A549 (cell line): ENCODE results near the gene RPL32. TPM values are rescaled to one million over a fixed set of nuclear protein-coding genes. Genes with fewer than 3 reads are reported as not detected.

ENCODE experiments used
- ATAC-seq, 2 experiments: fragments of 200-7000 bp in 1 of 2; fragments of >200 bp in 1 of 2; cut with Nextera tagmentation in 1 of 2; cut with Tn5 transposase in 1 of 2; 3 replicates each; pipeline versions ENCODE4 v1.8.0 to v1.9.1; 2018 to 2020; ENCODE audit warnings: mild to moderate bottlenecking in 1 of 2, moderate library complexity in 1 of 2
- CTCF ChIA-PET: fragments of 300-600 bp; sonication (Branson Sonifier 250); formaldehyde crosslinking; extraction: SDS; loops from one replicate; lab custom pipeline; 2021; ENCODE audit warnings: antibody characterized with exemption, inconsistent platforms; lab: Yijun Ruan, JAX
- POLR2A ChIA-PET: fragments of 350-600 bp; formaldehyde crosslinking; extraction: SDS; loops from one replicate; lab custom pipeline; 2021; ENCODE audit warnings: antibody characterized with exemption, inconsistent platforms; lab: Yijun Ruan, JAX
- DNase-seq, 2 experiments: peaks; one replicate each; pipeline versions ENCODE4 v3.0.0 to v3.0.0-alpha.2; 2011 to 2016; ENCODE audit warnings: low read depth in 1 of 2, low spot score in 1 of 2
- FAIRE-seq: peaks from 2 replicates; lab custom pipeline; 2011; peaks lifted over from hg19 to GRCh38; lab: Jason Lieb, UNC
- H3K27ac ChIP-seq, 2 experiments: fragments of >200 bp; sonication (Bioruptor Twin); formaldehyde crosslinking; 3 replicates each; pipeline ENCODE4 v1.5.1; 2016 to 2017
- H3K4me1 ChIP-seq: fragments of >200 bp; sonication (Bioruptor Twin); formaldehyde crosslinking; 3 replicates; pipeline ENCODE4 v1.6.1; 2016
- H3K4me2 ChIP-seq: fragments of >200 bp; sonication (Bioruptor Twin); formaldehyde crosslinking; 3 replicates; pipeline ENCODE4 v1.6.1; 2016
- H3K4me3 ChIP-seq: fragments of >200 bp; sonication (Bioruptor Twin); formaldehyde crosslinking; 3 replicates; pipeline ENCODE4 v1.5.1; 2016
- H3K9me3 ChIP-seq: fragments of >200 bp; sonication (Bioruptor Twin); formaldehyde crosslinking; 3 replicates; pipeline ENCODE4 v1.6.1; 2016
- BHLHE40 ChIP-seq: IDR thresholded peaks from 2 replicates; pipeline ENCODE4 v1.6.1; 2012; ENCODE audit warnings: low read depth, low read length, inconsistent platforms
- CBX2 ChIP-seq: fragments of 200-600 bp; sonication (generic); IDR thresholded peaks from 2 replicates; pipeline ENCODE4 v1.6.1; 2016; ENCODE audit warnings: low read depth, mild to moderate bottlenecking, borderline replicate concordance
- CBX8 ChIP-seq: fragments of 200-600 bp; sonication (generic); IDR thresholded peaks from 2 replicates; pipeline ENCODE4 v1.6.1; 2016
- CEBPB ChIP-seq, 2 experiments: fragments of >200 bp in 1 of 2; sonication (Bioruptor Twin) in 1 of 2; formaldehyde crosslinking in 1 of 2; IDR thresholded peaks; 2 replicates each; pipeline ENCODE4 v1.6.1; 2012 to 2016
- CHD2 ChIP-seq: fragments of 150-350 bp; IDR thresholded peaks from 2 replicates; pipeline ENCODE4 v1.6.1; 2014; ENCODE audit warnings: low read length; ENCODE audit not compliant: partially characterized antibody
- CHD4 ChIP-seq: fragments of 200-600 bp; sonication (generic); IDR thresholded peaks from 2 replicates; pipeline ENCODE4 v1.6.1; 2016; ENCODE audit warnings: antibody characterized with exemption, mild to moderate bottlenecking, borderline replicate concordance
- CTCF ChIP-seq: fragments of >200 bp; sonication (Bioruptor Twin); formaldehyde crosslinking; IDR thresholded peaks from 3 replicates; pipeline ENCODE4 v1.5.1; 2016
- E2F6 ChIP-seq: IDR thresholded peaks from 2 replicates; pipeline ENCODE4 v1.6.1; 2012; ENCODE audit warnings: low read depth, borderline replicate concordance
- EHMT2 ChIP-seq: fragments of 200-600 bp; sonication (generic); IDR thresholded peaks from 2 replicates; pipeline ENCODE4 v1.6.1; 2016; ENCODE audit warnings: antibody characterized with exemption, low read depth, mild to moderate bottlenecking, moderate library complexity
- ELK1 ChIP-seq: fragments of 150-350 bp; IDR thresholded peaks from 2 replicates; pipeline ENCODE4 v1.6.1; 2014; ENCODE audit warnings: low read depth, mild to moderate bottlenecking, low read length
- HES2 ChIP-seq: fragments of >200 bp; sonication (Bioruptor Twin); formaldehyde crosslinking; IDR thresholded peaks from 2 replicates; pipeline ENCODE4 v1.6.1; 2016
- HMGXB4 ChIP-seq: fragments of 250-450 bp; sonication (Bioruptor Pico); IDR thresholded peaks from 2 replicates; pipeline ENCODE4 v1.5.0; 2021; ENCODE audit warnings: mild to moderate bottlenecking, moderate library complexity, borderline replicate concordance
- HOXB13 ChIP-seq: fragments of 250-450 bp; sonication (Bioruptor Pico); IDR thresholded peaks from 2 replicates; pipeline ENCODE4 v1.5.0; 2020; ENCODE audit warnings: low read depth, mild to moderate bottlenecking, moderate library complexity
- KDM1A ChIP-seq: fragments of 200-600 bp; sonication (generic); IDR thresholded peaks from 2 replicates; pipeline ENCODE4 v1.6.1; 2016; ENCODE audit warnings: low read depth, mild to moderate bottlenecking
- NFE2L2 ChIP-seq: fragments of 150-350 bp; conservative IDR thresholded peaks from 2 replicates; pipeline ENCODE4 v1.6.1; 2014; ENCODE audit warnings: low read length
- NPAS2 ChIP-seq: fragments of 250-450 bp; sonication (Bioruptor Pico); IDR thresholded peaks from 2 replicates; pipeline ENCODE4 v1.8.0; 2022; ENCODE audit warnings: mild to moderate bottlenecking, moderate library complexity, borderline replicate concordance
- POLR2A ChIP-seq: IDR thresholded peaks from 2 replicates; pipeline ENCODE4 v1.6.1; 2012; ENCODE audit warnings: mild to moderate bottlenecking, low read length
- POLR2AphosphoS2 ChIP-seq: conservative IDR thresholded peaks from 2 replicates; pipeline ENCODE4 v1.6.1; 2012; ENCODE audit warnings: low read length, improper control_type of control experiment, inconsistent platforms
- RAD21 ChIP-seq, 2 experiments: fragments of >200 bp in 1 of 2; sonication (Bioruptor Twin) in 1 of 2; formaldehyde crosslinking in 1 of 2; IDR thresholded peaks in 1 of 2; conservative IDR thresholded peaks in 1 of 2; 2 replicates in 1 of 2; 3 replicates in 1 of 2; pipeline ENCODE4 v1.6.1; 2012 to 2018; ENCODE audit warnings: inconsistent platforms in 1 of 2
- RARB ChIP-seq: fragments of 250-450 bp; sonication (Bioruptor Pico); IDR thresholded peaks from 2 replicates; pipeline ENCODE4 v1.8.0; 2021; ENCODE audit warnings: mild to moderate bottlenecking, moderate library complexity
- RFX5 ChIP-seq: fragments of 450-650 bp; IDR thresholded peaks from 2 replicates; pipeline ENCODE4 v1.7.1; 2014; ENCODE audit warnings: antibody characterized with exemption, mild to moderate bottlenecking, moderate library complexity
- SREBF2 ChIP-seq: fragments of 450-650 bp; IDR thresholded peaks from 2 replicates; pipeline ENCODE4 v1.6.1; 2014; ENCODE audit warnings: mild to moderate bottlenecking, moderate library complexity
- TP53 ChIP-seq: fragments of 250-450 bp; sonication (Bioruptor Pico); IDR thresholded peaks from 2 replicates; pipeline ENCODE4 v1.5.0; 2021; ENCODE audit warnings: mild to moderate bottlenecking, moderate library complexity
- USF2 ChIP-seq: fragments of 450-650 bp; IDR thresholded peaks from 2 replicates; pipeline ENCODE4 v1.6.1; 2014; ENCODE audit warnings: antibody characterized with exemption
- WGBS: methylation state at CpG from one replicate; pipeline ENCODE4 v1.1.6; 2017; ENCODE audit errors: missing lambda C conversion rate; 5-methylcytosine and 5-hydroxymethylcytosine counted together
- polyA plus RNA-seq, 4 experiments: library from polyadenylated mRNA; depleted of rRNA in 3 of 4; stranded (reverse); fragments of >200 nt; fragmentation: RNase III in 1 of 4; extraction: RNeasy Plus Mini Kit Qiagen cat#74134 plus additional on column Dnase treatment in 1 of 4; gene quantifications; 2 replicates in 3 of 4; 3 replicates in 1 of 4; pipeline ENCODE4 v1.2.3, GENCODE V29; 2011 to 2017

RPL32 gene
- polyA plus RNA-seq, 2 of the 4 experiments (the other 2 are of a cell fraction): 2,144 to 2,852 TPM

- H3K4me2 ChIP-seq: peak overlapping the region; percentile 72
- FAIRE-seq (no peak), ATAC-seq (no peak), DNase-seq (no peak)
- WGBS: 95% methylated on average over 4 of the region's 4 CpGs
- H3K4me3 ChIP-seq: no peak overlapping the region
- POLR2A ChIA-PET: interaction anchor here (1.2 to 2.4 kb wide), 3 partner anchors 10 to 125 kb away, joined by 3 to 20 read pairs (median 5); no protein-coding TSS in a partner anchor
- CTCF ChIA-PET: interaction anchor here (0.6 to 3.5 kb wide), 21 partner anchors 9 to 346 kb away, joined by 3 to 47 read pairs (median 5); no protein-coding TSS in a partner anchor
- H3K9me3 ChIP-seq: no peaks in the 10 kb centered on the region
- H3K4me1 ChIP-seq: peaks cover 24% of the 10 kb centered on the region
- H3K27ac ChIP-seq: peak overlapping the region in 1 of 2 experiments; percentile 97; a peak in 3 of 6 replicates
- TF ChIP-seq TP53 (no peak), NFE2L2 (no peak), CBX2 (no peak), HES2 (no peak), POLR2AphosphoS2 (no peak), CBX8 (no peak), NPAS2 (no peak), SREBF2 (no peak), CHD2 (no peak), CHD4 (no peak), EHMT2 (no peak), RARB (CRISPR knock-in tag) (no peak), BHLHE40 (no peak), USF2 (no peak), CTCF (no peak), CEBPB (IDR thresholded peaks at IDR 0.05) (no peak), HOXB13 (CRISPR knock-in tag) (no peak), RAD21 (conservative IDR thresholded peaks at IDR 0.05 in 1 of 2, IDR thresholded peaks at IDR 0.05 in 1 of 2) (no peak), ELK1 (no peak)
These were observed 1.1 kb upstream of the RPL32 start for GRCh38 chr3:12842469-12842868.

- TF ChIP-seq KDM1A (0 out of 2 replicates have a peak, but pooled peaks have one; percentile 80), CHD4 (peak; percentile 93; the same call in 1 of the 2 replicates), RFX5 (no peak), POLR2A (no peak), HMGXB4 (CRISPR knock-in tag) (no peak), E2F6 (no peak)
- Histone ChIP-seq H3K4me1 (peaks cover 29% of the 10 kb centered on the region), H3K4me2 (peak overlapping the region; percentile 72), H3K27ac (peak overlapping the region; percentile 95 to 97), H3K4me3 (peak overlapping the region; percentile 98), H3K9me3 (no peaks in the 10 kb centered on the region)
- no peak for DNase-seq
- ATAC-seq: peak; percentile 3 to 11; a peak in 3 of 6 replicates
- ChIA-PET CTCF (interaction anchor here (0.5 to 3.5 kb wide), 34 partner anchors 10 to 710 kb away, joined by 3 to 47 read pairs (median 4); no protein-coding TSS in a partner anchor), POLR2A (interaction anchor here (0.5 to 2.4 kb wide), 16 partner anchors 9 to 1241 kb away, joined by 3 to 20 read pairs (median 4); no protein-coding TSS in a partner anchor)
- WGBS: 7% methylated on average over 7 of the region's 7 CpGs
- FAIRE-seq: no peak
These were observed 584 bp upstream of the RPL32 start for GRCh38 chr3:12841970-12842328.
